Neural crest cell (in vitro differentiated cells): ENCODE measurements around the gene SUN5. TPM values are rescaled to one million over a fixed set of nuclear protein-coding genes. Genes with fewer than 3 reads are reported as not detected.
A peak's percentile ranks its signal among the peaks of the same experiment; 100 is the strongest.
"Not testable (repeated sequence)": the region's sequence is repeated elsewhere in the genome, so short reads cannot be mapped to it uniquely, and the experiment has no call there.

Experiments used
- DNase-seq: peaks from one replicate; pipeline ENCODE4 v3.0.0; 2021; ENCODE audit warnings: low read depth, mixed read lengths, low spot score
- H3K27ac Mint-ChIP-seq: one replicate; pipeline ENCODE4 v1.8.0; 2021; ENCODE audit warnings: mild to moderate bottlenecking, mixed read lengths; ENCODE audit not compliant: unreplicated experiment
- H3K27me3 Mint-ChIP-seq: 2 replicates; pipeline ENCODE4 v1.8.0; 2021; ENCODE audit warnings: low read depth, mild to moderate bottlenecking, mixed read lengths
- H3K36me3 Mint-ChIP-seq: 2 replicates; pipeline ENCODE4 v1.8.0; 2021; ENCODE audit warnings: low read depth, mild to moderate bottlenecking, mixed read lengths
- H3K4me1 Mint-ChIP-seq: 2 replicates; pipeline ENCODE4 v1.8.0; 2021; ENCODE audit warnings: mixed read lengths
- H3K4me3 Mint-ChIP-seq: one replicate; pipeline ENCODE4 v1.8.0; 2021; ENCODE audit warnings: mild to moderate bottlenecking, mixed read lengths
- H3K9me3 Mint-ChIP-seq: 2 replicates; pipeline ENCODE4 v1.8.0; 2021; ENCODE audit warnings: mixed read lengths
- CTCF ChIP-seq: fragments of 200-600 bp; sonication (generic); conservative IDR thresholded peaks from 2 replicates; pipeline ENCODE4 v1.5.0; 2021; ENCODE audit warnings: antibody characterized with exemption, mild to moderate bottlenecking
- total RNA-seq: library from RNA; stranded (reverse); gene quantifications from 2 replicates; pipeline ENCODE4 v1.2.1, GENCODE V29; 2021

The SUN5 gene
- total RNA-seq, 1 donor from 2014 or later, result not detected

GRCh38 chr20:32960222-32960518, 44.1 kb downstream of the SUN5 start:
- no peak overlapping the region for H3K4me3 Mint-ChIP-seq
- H3K36me3 Mint-ChIP-seq, result peaks cover 11% of the 10 kb centered on the region
- no peaks in the 10 kb centered on the region for H3K27me3 Mint-ChIP-seq
- H3K4me1 Mint-ChIP-seq, result peaks cover 8% of the 10 kb centered on the region
- peaks cover 14% of the 10 kb centered on the region for H3K9me3 Mint-ChIP-seq
- no peak overlapping the region for H3K27ac Mint-ChIP-seq
- DNase-seq, result no peak
- TF ChIP-seq CTCF, result no peak

DNA sequence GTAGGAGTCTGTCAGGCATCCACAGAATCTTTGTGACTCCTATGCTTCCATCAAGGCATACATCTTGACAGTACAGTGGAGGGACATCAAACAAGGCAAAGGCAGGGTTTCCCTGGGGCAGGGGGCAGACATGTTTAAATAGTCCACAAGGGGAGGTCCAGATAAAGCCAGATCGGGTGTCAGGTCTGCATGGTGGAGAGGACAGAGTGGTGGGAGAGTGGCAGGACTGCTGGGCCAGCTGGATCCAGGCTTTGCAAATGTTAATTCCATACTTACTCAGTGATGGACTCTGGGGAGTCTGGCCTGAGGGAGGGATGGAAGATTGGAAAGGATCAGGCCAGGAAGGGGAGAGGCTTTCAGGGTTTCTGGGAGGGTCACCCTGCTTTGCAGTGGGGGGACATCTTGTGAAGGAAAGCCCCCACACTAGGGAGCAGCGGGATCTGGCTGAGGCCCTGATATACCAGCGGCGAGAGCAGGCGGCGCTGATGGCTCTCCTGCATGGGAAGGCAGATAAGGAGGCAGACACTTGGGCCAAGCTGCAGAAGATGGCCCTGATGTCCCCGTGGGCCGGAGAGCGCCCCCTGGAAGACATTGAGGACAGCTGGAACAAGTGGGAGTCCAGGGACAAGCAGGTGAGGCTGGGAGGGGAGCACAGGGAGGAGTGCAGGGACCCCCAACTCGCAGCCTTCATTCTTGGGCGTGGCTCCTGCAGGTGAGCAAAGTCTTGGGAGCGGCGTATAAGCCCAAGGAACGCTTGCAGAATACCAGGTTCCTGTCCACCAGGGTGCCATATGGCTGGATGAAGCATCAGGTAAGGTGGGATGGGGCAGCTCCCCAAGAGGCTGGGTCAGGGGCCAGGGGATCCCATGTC, 44.6 kb downstream of the SUN5 start:
- TF ChIP-seq CTCF, result no peak
- no peaks in the 10 kb centered on the region for H3K27me3 Mint-ChIP-seq
- peaks cover 11% of the 10 kb centered on the region for H3K36me3 Mint-ChIP-seq
- DNase-seq, result no peak
- peaks cover 8% of the 10 kb centered on the region for H3K4me1 Mint-ChIP-seq
- H3K9me3 Mint-ChIP-seq, result peaks cover 15% of the 10 kb centered on the region
- no peak overlapping the region for H3K27ac Mint-ChIP-seq
- H3K4me3 Mint-ChIP-seq, result no peak overlapping the region

DNA sequence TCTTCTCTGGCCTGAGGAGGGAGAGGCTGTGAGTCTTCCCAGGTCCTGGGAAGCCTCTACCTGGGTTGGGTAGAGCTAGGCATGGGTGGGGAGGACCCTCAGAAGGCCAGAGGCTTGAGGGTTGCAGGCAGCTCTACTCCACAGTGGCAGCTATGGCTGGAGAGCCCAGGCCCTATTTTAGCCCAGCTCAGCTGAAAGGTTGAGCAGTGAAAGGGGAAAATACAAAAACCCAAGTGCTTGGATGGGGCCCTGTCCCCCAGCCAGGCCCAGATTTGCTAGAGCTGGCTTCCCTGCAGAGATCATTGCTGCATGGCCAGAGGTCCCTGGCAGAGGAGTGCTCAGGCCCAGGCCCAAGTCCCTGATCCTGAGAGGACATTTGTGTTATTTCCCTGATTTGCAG, 45.7 kb downstream of the SUN5 start:
- no peak for TF ChIP-seq CTCF
- Mint-ChIP-seq H3K4me3 (no peak overlapping the region), H3K9me3 (peaks cover 19% of the 10 kb centered on the region), H3K27ac (no peak overlapping the region), H3K4me1 (peaks cover 8% of the 10 kb centered on the region), H3K27me3 (no peaks in the 10 kb centered on the region), H3K36me3 (peaks cover 11% of the 10 kb centered on the region)
- DNase-seq, result no peak

DNA sequence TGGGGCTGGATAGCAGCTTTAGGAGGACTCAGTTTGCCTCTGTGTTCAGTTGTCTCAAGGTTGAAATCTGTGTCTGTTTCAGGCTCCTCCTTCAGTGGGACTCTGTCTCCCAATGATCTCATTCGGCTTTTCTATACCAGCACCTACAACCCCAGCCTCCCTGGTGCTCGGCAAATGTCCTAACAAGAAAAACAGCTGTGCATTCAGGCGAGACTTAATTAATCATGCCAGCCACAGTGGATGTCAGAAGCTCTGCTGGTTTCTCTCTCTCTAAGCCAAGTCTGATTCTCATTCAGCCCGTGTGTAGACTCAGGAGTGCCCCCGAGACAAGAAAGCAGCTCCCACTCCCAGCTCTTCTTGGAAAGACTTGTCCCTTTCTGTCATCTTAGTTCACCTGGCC, 46.8 kb downstream of the SUN5 start:
- H3K27ac Mint-ChIP-seq, result no peak overlapping the region
- H3K36me3 Mint-ChIP-seq, result peaks cover 11% of the 10 kb centered on the region
- DNase-seq, result no peak
- H3K9me3 Mint-ChIP-seq, result peaks cover 19% of the 10 kb centered on the region
- TF ChIP-seq CTCF, result no peak
- H3K4me1 Mint-ChIP-seq, result no peaks in the 10 kb centered on the region
- H3K4me3 Mint-ChIP-seq, result no peak overlapping the region
- H3K27me3 Mint-ChIP-seq, result peaks cover 7% of the 10 kb centered on the region

GRCh38 chr20:32950539-32950938, 53.7 kb downstream of the SUN5 start:
- not testable (repeated sequence) for H3K36me3 Mint-ChIP-seq, DNase-seq, H3K9me3 Mint-ChIP-seq
- H3K4me3 Mint-ChIP-seq, result peak overlapping the region; percentile 2
- peak overlapping the region; percentile 72 for H3K27ac Mint-ChIP-seq
- peaks cover 28% of the 10 kb centered on the region for H3K27me3 Mint-ChIP-seq
- H3K4me1 Mint-ChIP-seq, result peaks cover 17% of the 10 kb centered on the region

- Mint-ChIP-seq H3K4me1 (peaks cover 21% of the 10 kb centered on the region), H3K27ac (no peak overlapping the region), H3K9me3 (no peaks in the 10 kb centered on the region), H3K27me3 (peaks cover 18% of the 10 kb centered on the region), H3K36me3 (no peaks in the 10 kb centered on the region), H3K4me3 (no peak overlapping the region)
- no peak for TF ChIP-seq CTCF
- no peak for DNase-seq
Observed at GRCh38 chr20:32946629-32947028, 57.6 kb downstream of the SUN5 start.
